Skeletal muscle tissue (tissue), 4 donors: Measurements from ENCODE around the gene HMCES. TPM values are rescaled to one million over a fixed set of nuclear protein-coding genes. Genes with fewer than 3 reads are reported as not detected.

ENCODE experiments used
- H3K27ac ChIP-seq: one replicate; pipeline ENCODE4 v1.7.0; 2013; ENCODE audit warnings: mild to moderate bottlenecking, low read depth, low read length, inconsistent platforms
- H3K27me3 ChIP-seq, 3 donors: one replicate each; pipeline ENCODE4 v1.7.0; 2013; ENCODE audit warnings: low read length in 3 of 3; ENCODE audit not compliant: control insufficient read depth in 3 of 3, insufficient read depth in 3 of 3
- H3K36me3 ChIP-seq, 3 donors: one replicate each; pipeline ENCODE4 v1.7.0; 2013; ENCODE audit warnings: low read length in 3 of 3; ENCODE audit not compliant: control insufficient read depth in 3 of 3, insufficient read depth in 3 of 3
- H3K4me1 ChIP-seq, 3 donors: one replicate each; pipeline ENCODE4 v1.7.0; 2013; ENCODE audit warnings: low read length in 3 of 3, mild to moderate bottlenecking in 3 of 3; ENCODE audit not compliant: control insufficient read depth in 3 of 3, insufficient read depth in 3 of 3
- H3K4me3 ChIP-seq, 3 donors: one replicate each; pipeline ENCODE4 v1.7.0; 2013; ENCODE audit warnings: low read length in 3 of 3
- H3K9ac ChIP-seq, 3 donors: one replicate each; pipeline ENCODE4 v1.7.0; 2013; ENCODE audit warnings: low read length in 3 of 3, mild to moderate bottlenecking in 3 of 3, moderate library complexity in 2 of 3, low read depth in 1 of 3
- H3K9me3 ChIP-seq, 3 donors: one replicate each; pipeline ENCODE4 v1.7.0; 2013; ENCODE audit warnings: low read length in 3 of 3; ENCODE audit not compliant: control insufficient read depth in 3 of 3
- total RNA-seq: library from RNA; depleted of rRNA; stranded (reverse); fragments of >200 nt; gene quantifications from one replicate; pipeline ENCODE4 v1.2.3, GENCODE V29; 2014
- donor health status: Osteomylitis.

HMCES gene
- total RNA-seq, 1 donor from 2014 or later: 17.2 TPM

- H3K27ac ChIP-seq: no peak overlapping the region
- no peaks in the 10 kb centered on the region for H3K27me3 ChIP-seq
- no peak overlapping the region for H3K9ac ChIP-seq
- H3K36me3 ChIP-seq: peaks cover 0 to 2% (median 1%) of the 10 kb centered on the region in 3 donors
- H3K4me3 ChIP-seq: no peak overlapping the region
- H3K9me3 ChIP-seq: no peaks in the 10 kb centered on the region
- H3K4me1 ChIP-seq: peaks cover 11 to 26% (median 13%) of the 10 kb centered on the region in 3 donors
Measured at GRCh38 chr3:129312021-129312639, 33.5 kb downstream of the HMCES start.

- Histone ChIP-seq H3K36me3 (peaks cover 0 to 2% (median 0%) of the 10 kb centered on the region in 3 donors), H3K27ac (no peak overlapping the region), H3K9me3 (no peaks in the 10 kb centered on the region), H3K27me3 (no peaks in the 10 kb centered on the region), H3K4me1 (peaks cover 14 to 34% (median 18%) of the 10 kb centered on the region in 3 donors), H3K4me3 (no peak overlapping the region), H3K9ac (no peak overlapping the region)
Measured at GRCh38 chr3:129312671-129313414, 34.2 kb downstream of the HMCES start.

- peaks cover 0 to 2% (median 0%) of the 10 kb centered on the region in 3 donors for H3K36me3 ChIP-seq
- H3K4me3 ChIP-seq: no peak overlapping the region
- no peaks in the 10 kb centered on the region for H3K9me3 ChIP-seq
- H3K9ac ChIP-seq: no peak overlapping the region
- peaks cover 14 to 35% (median 20%) of the 10 kb centered on the region in 3 donors for H3K4me1 ChIP-seq
- H3K27me3 ChIP-seq: no peaks in the 10 kb centered on the region
- peak overlapping the region; percentile 93 for H3K27ac ChIP-seq
Measured at GRCh38 chr3:129313415-129313664, 34.7 kb downstream of the HMCES start.

- Histone ChIP-seq H3K27me3 (no peaks in the 10 kb centered on the region), H3K9me3 (no peaks in the 10 kb centered on the region), H3K36me3 (peaks cover 0 to 2% (median 0%) of the 10 kb centered on the region in 3 donors), H3K9ac (peak overlapping the region in 2 of 3 donors; percentile 86 to 90), H3K4me1 (peaks cover 14 to 35% (median 20%) of the 10 kb centered on the region in 3 donors), H3K4me3 (peak overlapping the region; percentile 86 to 97 (median 96)), H3K27ac (peak overlapping the region; percentile 93)
Measured at GRCh38 chr3:129313665-129314385, 35.2 kb downstream of the HMCES start.

GRCh38 chr3:129314386-129315222 is 35.9 kb downstream of the HMCES start:
- Histone ChIP-seq H3K9ac (peak overlapping the region; percentile 86 to 90 (median 89)), H3K36me3 (peaks cover 0 to 2% (median 0%) of the 10 kb centered on the region in 3 donors)

GRCh38 chr3:129315223-129315997 is 36.7 kb downstream of the HMCES start:
- Histone ChIP-seq H3K9ac (peak overlapping the region; percentile 86 to 90 (median 89)), H3K27me3 (no peaks in the 10 kb centered on the region), H3K36me3 (peaks cover under 1 to 4% (median 2%) of the 10 kb centered on the region in 3 donors), H3K4me3 (peak overlapping the region; percentile 86 to 97 (median 96)), H3K4me1 (peaks cover 14 to 35% (median 20%) of the 10 kb centered on the region in 3 donors), H3K9me3 (no peaks in the 10 kb centered on the region), H3K27ac (peak overlapping the region; percentile 93)

More at GRCh38 chr3:129314386-129315222, 35.9 kb downstream of the HMCES start:
- peaks cover 14 to 35% (median 20%) of the 10 kb centered on the region in 3 donors for H3K4me1 ChIP-seq
- H3K4me3 ChIP-seq: peak overlapping the region; percentile 86 to 97 (median 96)
- no peaks in the 10 kb centered on the region for H3K27me3 ChIP-seq
- H3K27ac ChIP-seq: peak overlapping the region; percentile 93
- no peaks in the 10 kb centered on the region for H3K9me3 ChIP-seq

GRCh38 chr3:129315998-129316247 is 37.3 kb downstream of the HMCES start:
- H3K27me3 ChIP-seq: no peaks in the 10 kb centered on the region
- H3K9me3 ChIP-seq: no peaks in the 10 kb centered on the region
- peak overlapping the region; percentile 83 to 93 (median 86) for H3K9ac ChIP-seq
- peak overlapping the region; percentile 93 for H3K27ac ChIP-seq
- H3K4me3 ChIP-seq: peak overlapping the region; percentile 69 to 86 (median 81)
- H3K36me3 ChIP-seq: peaks cover 6 to 7% (median 6%) of the 10 kb centered on the region in 3 donors
- H3K4me1 ChIP-seq: peaks cover 14 to 35% (median 20%) of the 10 kb centered on the region in 3 donors

- peak overlapping the region; percentile 93 for H3K27ac ChIP-seq
- H3K4me1 ChIP-seq: peaks cover 14 to 35% (median 20%) of the 10 kb centered on the region in 3 donors
- no peaks in the 10 kb centered on the region for H3K9me3 ChIP-seq
- H3K36me3 ChIP-seq: peaks cover 7 to 9% (median 8%) of the 10 kb centered on the region in 3 donors
- H3K4me3 ChIP-seq: peak overlapping the region; percentile 69 to 86 (median 81)
- H3K27me3 ChIP-seq: no peaks in the 10 kb centered on the region
- peak overlapping the region; percentile 83 to 93 (median 86) for H3K9ac ChIP-seq
Measured at GRCh38 chr3:129316248-129317013, 37.8 kb downstream of the HMCES start.
